Stimulated activated CD8-positive, alpha-beta memory T cell treated with anti-CD3 and anti-CD28 coated beads, Interleukin-15, amount 100 ng/mL, for 48 hours (primary cell): ENCODE results near the gene GPHB5.
"Not testable (repeated sequence)": the region's sequence is repeated elsewhere in the genome, so short reads cannot be mapped to it uniquely, and the experiment has no call there.

Experiments used
- DNase-seq, 2 donors: peaks; one replicate each; pipeline ENCODE4 v3.0.0-alpha.2; 2020; ENCODE audit warnings: low read depth in 2 of 2

GPHB5 gene

GRCh38 chr14:63295231-63295685, 23.5 kb downstream of the GPHB5 start:
- DNase-seq = no peak

- no peak for DNase-seq
These were observed 25.9 kb downstream of the GPHB5 start for GRCh38 chr14:63292805-63293204.

- DNase-seq = no peak
These were observed 27.8 kb downstream of the GPHB5 start for GRCh38 chr14:63290741-63291430.

- DNase-seq = no peak
These were observed 29.9 kb downstream of the GPHB5 start for GRCh38 chr14:63288853-63289252.

- DNase-seq = no peak
These were observed 30.9 kb downstream of the GPHB5 start for GRCh38 chr14:63287666-63288483.

- no peak for DNase-seq
These were observed 32.7 kb downstream of the GPHB5 start for GRCh38 chr14:63286071-63286470.

- no peak for DNase-seq
These were observed 34.9 kb downstream of the GPHB5 start for GRCh38 chr14:63283884-63284248.

- DNase-seq = no peak
These were observed 35.5 kb downstream of the GPHB5 start for GRCh38 chr14:63282997-63283883.

- not testable (repeated sequence) for DNase-seq
These were observed 38.8 kb downstream of the GPHB5 start for GRCh38 chr14:63279933-63280332.

GRCh38 chr14:63277591-63278183, 41.0 kb downstream of the GPHB5 start:
- DNase-seq = no peak

- no peak for DNase-seq
These were observed 42.0 kb downstream of the GPHB5 start for GRCh38 chr14:63276492-63277342.

GRCh38 chr14:63276016-63276415, 42.7 kb downstream of the GPHB5 start:
- DNase-seq = no peak

- DNase-seq = no peak
These were observed 43.1 kb downstream of the GPHB5 start for GRCh38 chr14:63275611-63276010.

GRCh38 chr14:63273717-63274655, 44.7 kb downstream of the GPHB5 start:
- no peak for DNase-seq

- no peak for DNase-seq
These were observed 45.6 kb downstream of the GPHB5 start for GRCh38 chr14:63273129-63273528.

- DNase-seq = no peak
These were observed 49.0 kb downstream of the GPHB5 start for GRCh38 chr14:63269561-63270225.

GRCh38 chr14:63268771-63269170, 50.0 kb downstream of the GPHB5 start:
- DNase-seq = no peak

GRCh38 chr14:63267171-63267570, 51.6 kb downstream of the GPHB5 start:
- no peak for DNase-seq

GRCh38 chr14:63266106-63266505, 52.6 kb downstream of the GPHB5 start:
- DNase-seq = no peak
